Measurements from ENCODE around the gene DHRS4L2.
"Not testable (repeated sequence)": the region's sequence is repeated elsewhere in the genome, so short reads cannot be mapped to it uniquely, and the experiment has no call there.

- not testable (repeated sequence) for TF ChIP-seq CTCF (IDR thresholded peaks at IDR 0.05 in 2 of 3, conservative IDR thresholded peaks at IDR 0.05 in 1 of 3; ENCODE audit: control insufficient read depth in 2 of 3, extremely low read depth in 1 of 3, insufficient read depth in 1 of 3, low read depth in 3 of 3, low read length in 3 of 3); IRF5 (IDR thresholded peaks at IDR 0.05; ENCODE audit: borderline replicate concordance); NFIC (IDR thresholded peaks at IDR 0.05; ENCODE audit: low read depth, low read length); EP300 (IDR thresholded peaks at IDR 0.05; ENCODE audit: borderline replicate concordance in 1 of 2, control insufficient read depth in 1 of 2, low read depth in 2 of 2, low read length in 2 of 2); EGR1 (IDR thresholded peaks at IDR 0.05; ENCODE audit: borderline replicate concordance in 1 of 2, low read depth in 2 of 2, low read length in 2 of 2); BRCA1 (IDR thresholded peaks at IDR 0.05; ENCODE audit: low read depth, low read length); E2F4 (IDR thresholded peaks at IDR 0.05; ENCODE audit: low read depth, low read length); HDAC6 (IDR thresholded peaks at IDR 0.05; ENCODE audit: unreplicated experiment); JUNB (IDR thresholded peaks at IDR 0.05); POLR2A (IDR thresholded peaks at IDR 0.05; ENCODE audit: low read depth, low read length); RFX5 (IDR thresholded peaks at IDR 0.05; ENCODE audit: low read depth, low read length); RB1 (IDR thresholded peaks at IDR 0.05; ENCODE audit: borderline replicate concordance); POLR2AphosphoS5 (IDR thresholded peaks at IDR 0.05; ENCODE audit: low read length)
These were observed 18.3 kb downstream of the DHRS4L2 start for GRCh38 chr14:24006817-24007652.
